MM.1S (cell line): ENCODE measurements around the gene ADARB1.

Experiments used
- DNase-seq: peaks from one replicate; pipeline ENCODE4 v3.0.0-alpha.2; 2015
- H2AFZ ChIP-seq: fragments of 300-600 bp; sonication (generic); 2 replicates; pipeline ENCODE4 v1.6.0; 2016; ENCODE audit warnings: antibody characterized with exemption, low read length
- H3F3A ChIP-seq: fragments of 300-600 bp; sonication (generic); 2 replicates; pipeline ENCODE4 v1.6.1; 2016; ENCODE audit warnings: mild to moderate bottlenecking, antibody characterized with exemption, low read length, moderate library complexity, mixed read lengths; ENCODE audit not compliant: insufficient read depth
- H3K27ac ChIP-seq: fragments of 300-600 bp; sonication (generic); 2 replicates; pipeline ENCODE4 v1.5.1; 2016; ENCODE audit warnings: mild to moderate bottlenecking, low read length
- H3K27me3 ChIP-seq: fragments of 300-600 bp; sonication (generic); replicated peaks from 2 replicates; pipeline ENCODE4 v1.6.0; 2016; ENCODE audit warnings: low read length; ENCODE audit not compliant: insufficient read depth
- H3K36me3 ChIP-seq: fragments of 300-600 bp; sonication (generic); replicated peaks from 2 replicates; pipeline ENCODE4 v1.6.1; 2016; ENCODE audit warnings: mild to moderate bottlenecking, low read length, mixed read lengths; ENCODE audit not compliant: insufficient read depth
- H3K4me1 ChIP-seq: fragments of 300-600 bp; sonication (generic); 2 replicates; pipeline ENCODE4 v1.6.1; 2016; ENCODE audit warnings: low read length, mixed read lengths
- H3K4me2 ChIP-seq: fragments of 300-600 bp; sonication (generic); 2 replicates; pipeline ENCODE4 v1.6.0; 2016; ENCODE audit warnings: low read depth, low read length
- H3K4me3 ChIP-seq: fragments of 300-600 bp; sonication (generic); 2 replicates; pipeline ENCODE4 v1.5.1; 2016; ENCODE audit warnings: low read length, mixed read lengths
- H3K79me2 ChIP-seq: fragments of 300-600 bp; sonication (generic); 2 replicates; pipeline ENCODE4 v1.6.1; 2016; ENCODE audit warnings: mixed run types, low read length, mixed read lengths
- H3K9ac ChIP-seq: fragments of 300-600 bp; sonication (generic); 2 replicates; pipeline ENCODE4 v1.6.1; 2016; ENCODE audit warnings: low read length, mixed read lengths
- H3K9me2 ChIP-seq: fragments of 300-600 bp; sonication (generic); replicated peaks from 2 replicates; pipeline ENCODE4 v1.6.1; 2016; ENCODE audit warnings: mild to moderate bottlenecking, low read length, mixed read lengths; ENCODE audit not compliant: insufficient read depth
- H3K9me3 ChIP-seq: fragments of 300-600 bp; sonication (generic); replicated peaks from 2 replicates; pipeline ENCODE4 v1.6.1; 2016; ENCODE audit warnings: mild to moderate bottlenecking, low read length, mixed read lengths; ENCODE audit not compliant: insufficient read depth
- H4K20me1 ChIP-seq: fragments of 300-600 bp; sonication (generic); 2 replicates; pipeline ENCODE4 v1.6.1; 2016; ENCODE audit warnings: mild to moderate bottlenecking, low read length, moderate library complexity, mixed read lengths; ENCODE audit not compliant: insufficient read depth
- CTCF ChIP-seq: fragments of 300-600 bp; sonication (generic); IDR thresholded peaks from 2 replicates; pipeline ENCODE4 v1.5.1; 2016; ENCODE audit warnings: antibody characterized with exemption, low read length, mixed read lengths
- EZH2 ChIP-seq: fragments of 300-600 bp; sonication (generic); optimal IDR thresholded peaks from 2 replicates; pipeline ENCODE3; 2017; ENCODE audit warnings: low read depth, mild to moderate bottlenecking, antibody characterized with exemption, low read length, mixed read lengths
- EZH2phosphoT487 ChIP-seq: fragments of 300-600 bp; sonication (generic); IDR thresholded peaks from 2 replicates; pipeline ENCODE4 v1.6.1; 2018; ENCODE audit warnings: antibody characterized with exemption, low read length

Gene ADARB1

DNA sequence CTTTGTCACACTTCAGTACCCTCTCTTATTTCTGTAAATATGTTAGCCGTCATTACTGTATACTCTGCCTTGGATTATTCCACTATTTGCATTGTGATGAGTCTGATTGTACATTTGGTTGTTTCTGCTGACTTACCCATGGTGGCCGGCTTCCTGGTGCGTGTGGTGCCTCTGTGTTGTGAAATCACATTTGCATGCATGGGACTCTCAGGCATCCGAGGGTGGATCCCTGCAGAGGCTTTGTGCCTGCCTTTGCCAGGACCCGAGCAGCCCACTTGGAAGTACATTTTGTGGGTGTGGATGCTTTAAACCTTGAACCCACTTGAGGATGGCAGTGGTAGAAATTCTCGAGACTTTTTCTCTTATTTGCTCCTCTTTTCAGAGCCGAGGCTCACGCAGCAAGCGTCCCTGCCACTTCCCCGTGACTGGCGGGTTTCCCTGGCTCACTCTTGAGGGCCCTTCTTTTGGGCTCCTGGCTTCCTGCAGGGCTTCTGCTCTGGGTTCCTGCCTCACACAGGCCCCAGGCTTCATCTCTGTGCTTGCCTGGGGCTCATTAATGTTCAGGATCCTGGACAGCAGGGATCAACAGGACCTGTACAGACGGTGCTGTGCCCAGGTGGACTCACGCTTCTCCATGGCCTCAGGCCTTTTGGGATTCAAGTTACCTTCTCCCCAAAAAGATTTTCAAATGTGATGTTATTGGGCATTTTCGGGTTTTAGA lies 176.7 kb downstream of the ADARB1 start:
- no peak overlapping the region for H3K4me3 ChIP-seq
- no peak for TF ChIP-seq EZH2phosphoT487
- no peak for TF ChIP-seq CTCF
- no peak for TF ChIP-seq EZH2
- H3K9ac ChIP-seq: no peak overlapping the region
- H3K4me1 ChIP-seq: peaks cover 6% of the 10 kb centered on the region; the same call in 1 of the 2 replicates
- no peaks in the 10 kb centered on the region for H3K36me3 ChIP-seq
- H3K27me3 ChIP-seq: peaks cover 93% of the 10 kb centered on the region
- no peaks in the 10 kb centered on the region for H3K79me2 ChIP-seq
- H4K20me1 ChIP-seq: no peaks in the 10 kb centered on the region
- no peaks in the 10 kb centered on the region for H3F3A ChIP-seq
- no peak overlapping the region for H2AFZ ChIP-seq
- no peak overlapping the region for H3K27ac ChIP-seq
- no peak overlapping the region for H3K4me2 ChIP-seq
- no peaks in the 10 kb centered on the region for H3K9me2 ChIP-seq
- no peaks in the 10 kb centered on the region for H3K9me3 ChIP-seq
- no peak for DNase-seq

- Histone ChIP-seq H3K27me3 (peaks cover 93% of the 10 kb centered on the region), H3F3A (no peaks in the 10 kb centered on the region), H3K9me2 (no peaks in the 10 kb centered on the region), H3K4me1 (peaks cover 6% of the 10 kb centered on the region; the same call in 1 of the 2 replicates), H3K27ac (no peak overlapping the region), H3K9ac (no peak overlapping the region), H3K4me3 (no peak overlapping the region), H3K9me3 (no peaks in the 10 kb centered on the region), H2AFZ (no peak overlapping the region), H3K36me3 (no peaks in the 10 kb centered on the region), H4K20me1 (no peaks in the 10 kb centered on the region), H3K79me2 (no peaks in the 10 kb centered on the region), H3K4me2 (no peak overlapping the region)
- TF ChIP-seq CTCF (no peak), EZH2 (no peak), EZH2phosphoT487 (no peak)
- DNase-seq: no peak
Observed at GRCh38 chr21:45251635-45252447, 177.5 kb downstream of the ADARB1 start.

GRCh38 chr21:45252448-45252925 lies 178.1 kb downstream of the ADARB1 start:
- Histone ChIP-seq H4K20me1 (no peaks in the 10 kb centered on the region), H3K27me3 (peaks cover 94% of the 10 kb centered on the region)
- DNase-seq: no peak

More at GRCh38 chr21:45252448-45252925, 178.1 kb downstream of the ADARB1 start:
- H3K4me3 ChIP-seq: no peak overlapping the region
- no peak overlapping the region for H3K4me2 ChIP-seq
- H3K9ac ChIP-seq: no peak overlapping the region
- no peak for TF ChIP-seq CTCF
- TF ChIP-seq EZH2: no peak
- no peak for TF ChIP-seq EZH2phosphoT487
- no peak overlapping the region for H2AFZ ChIP-seq
- no peaks in the 10 kb centered on the region for H3K79me2 ChIP-seq
- H3K27ac ChIP-seq: no peak overlapping the region
- H3K9me2 ChIP-seq: no peaks in the 10 kb centered on the region
- H3K4me1 ChIP-seq: peaks cover 6% of the 10 kb centered on the region; the same call in 1 of the 2 replicates
- no peaks in the 10 kb centered on the region for H3K36me3 ChIP-seq
- H3K9me3 ChIP-seq: no peaks in the 10 kb centered on the region
- no peaks in the 10 kb centered on the region for H3F3A ChIP-seq
